Dendritic cell treated with granulocyte-macrophage colony-stimulating factor and Interleukin-4, amounts not matched to agents 40 ng/mL and 50 ng/mL, for 4 days (primary cell): ENCODE results near the gene IGFL4.

Experiments used
- H3K27ac Mint-ChIP-seq: one replicate; pipeline ENCODE4 v1.8.0; 2022; ENCODE audit warnings: mild to moderate bottlenecking, mixed read lengths
- H3K27me3 Mint-ChIP-seq: one replicate; pipeline ENCODE4 v1.8.0; 2022; ENCODE audit warnings: mild to moderate bottlenecking, mixed read lengths
- H3K36me3 Mint-ChIP-seq: one replicate; pipeline ENCODE4 v1.8.0; 2022; ENCODE audit warnings: low read depth, mixed read lengths
- H3K4me1 Mint-ChIP-seq: one replicate; pipeline ENCODE4 v1.8.0; 2022; ENCODE audit warnings: low read depth, mixed read lengths
- H3K4me3 Mint-ChIP-seq: one replicate; pipeline ENCODE4 v1.8.0; 2022; ENCODE audit warnings: mild to moderate bottlenecking, moderate library complexity, mixed read lengths
- H3K9me3 Mint-ChIP-seq: one replicate; pipeline ENCODE4 v1.8.0; 2022; ENCODE audit warnings: mixed read lengths
- intact Hi-C: fragments of 100-400 bp; cut with micrococcal nuclease; formaldehyde crosslinking; loops from one replicate; pipeline ENCODE4 v1.15.0; 2022

The IGFL4 gene

DNA sequence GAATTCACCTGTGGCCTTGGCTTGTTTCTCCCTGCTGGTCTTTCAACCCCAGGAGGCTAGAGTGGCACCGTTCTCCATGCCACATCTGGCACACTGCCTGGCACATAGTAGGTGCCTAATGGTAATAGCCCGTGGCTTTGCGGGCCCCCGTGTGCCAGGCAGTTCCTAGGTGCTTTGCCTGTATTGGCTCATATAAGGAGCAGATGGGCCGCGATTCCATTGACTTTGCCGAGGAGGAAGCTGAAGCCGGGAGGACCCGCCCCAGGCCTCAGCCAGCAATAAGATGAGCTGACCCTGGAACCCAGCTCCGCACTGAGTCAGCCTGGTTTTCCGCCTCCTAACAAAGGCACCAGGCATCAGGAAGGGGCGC lies 18.8 kb downstream of the IGFL4 start:
- H3K4me3 Mint-ChIP-seq: no peak overlapping the region
- peaks cover 28% of the 10 kb centered on the region for H3K4me1 Mint-ChIP-seq
- peaks cover 17% of the 10 kb centered on the region for H3K36me3 Mint-ChIP-seq
- intact Hi-C loops: no loop called here
- H3K27ac Mint-ChIP-seq: no peak overlapping the region
- H3K27me3 Mint-ChIP-seq: peaks cover 52% of the 10 kb centered on the region
- no peaks in the 10 kb centered on the region for H3K9me3 Mint-ChIP-seq

DNA sequence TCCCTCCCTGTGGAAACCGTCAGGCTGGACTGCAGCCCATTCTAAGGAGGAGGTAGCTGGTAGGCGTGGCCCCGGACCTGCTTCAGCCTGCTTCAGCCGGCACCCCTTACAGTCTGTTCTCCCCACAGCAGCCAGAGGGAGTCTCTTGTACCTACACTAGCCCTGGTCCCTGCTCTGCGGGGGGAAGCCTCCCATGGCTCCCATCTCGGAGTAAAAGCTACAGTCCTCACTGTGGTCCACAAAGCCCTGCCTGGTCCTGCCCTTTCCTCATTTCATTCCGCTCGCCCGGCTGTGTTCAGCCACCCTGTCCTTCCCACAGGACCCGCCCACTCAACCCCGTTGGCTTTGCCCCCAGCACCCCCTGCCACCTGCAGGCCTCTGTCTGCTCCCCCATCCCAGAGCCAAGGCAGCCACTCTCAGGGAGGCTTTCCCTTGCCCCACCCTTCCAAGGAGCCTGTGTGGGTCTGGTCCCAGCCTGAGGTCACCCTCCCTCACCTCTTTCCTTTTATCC lies 19.2 kb downstream of the IGFL4 start:
- intact Hi-C loops: no loop called here
- Mint-ChIP-seq H3K4me1 (peaks cover 29% of the 10 kb centered on the region), H3K36me3 (peaks cover 18% of the 10 kb centered on the region), H3K27ac (no peak overlapping the region), H3K9me3 (no peaks in the 10 kb centered on the region), H3K27me3 (peaks cover 50% of the 10 kb centered on the region), H3K4me3 (no peak overlapping the region)

DNA sequence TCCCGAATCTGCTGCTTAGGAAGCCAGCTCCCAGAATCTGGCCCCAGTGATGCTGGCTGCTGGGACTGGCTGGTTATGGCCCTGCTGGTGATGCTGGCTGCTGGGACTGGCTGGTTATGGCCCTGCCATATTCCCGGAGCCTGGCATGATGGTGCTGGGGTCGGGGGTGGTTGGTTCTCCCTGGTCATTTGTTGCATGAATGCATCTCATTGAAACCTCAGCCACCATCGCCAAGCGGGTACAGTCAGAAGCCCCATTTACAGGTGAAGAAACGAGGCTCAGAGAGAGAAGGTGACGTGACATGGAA lies 20.0 kb downstream of the IGFL4 start:
- no peaks in the 10 kb centered on the region for H3K9me3 Mint-ChIP-seq

DNA sequence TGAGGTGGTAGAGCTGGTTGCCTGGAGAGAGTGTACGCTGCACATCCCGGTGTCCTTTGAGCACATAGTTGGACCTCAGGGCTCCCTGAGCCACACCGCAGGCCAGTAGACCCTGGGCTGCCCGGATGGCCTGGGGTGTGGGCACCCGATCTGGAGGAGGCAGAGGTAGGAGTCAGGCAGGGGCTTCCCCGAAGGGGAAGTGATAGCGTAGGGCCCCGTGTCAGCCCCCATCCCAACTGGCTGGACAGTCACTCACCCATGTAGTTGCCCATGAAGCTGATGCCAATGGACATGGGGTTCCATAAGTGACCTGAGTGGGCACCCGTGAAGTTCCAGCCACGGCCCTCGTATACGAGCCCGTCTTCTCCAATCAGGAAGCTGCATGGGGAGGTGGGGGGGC lies 21.5 kb downstream of the IGFL4 start:
- Mint-ChIP-seq H3K27ac (no peak overlapping the region), H3K4me3 (no peak overlapping the region), H3K4me1 (peaks cover 37% of the 10 kb centered on the region), H3K36me3 (peaks cover 23% of the 10 kb centered on the region), H3K9me3 (no peaks in the 10 kb centered on the region), H3K27me3 (peaks cover 64% of the 10 kb centered on the region)
- intact Hi-C loops: no loop called here

More for the DNA sequence above, 20.0 kb downstream of the IGFL4 start:
- Mint-ChIP-seq H3K4me1 (peaks cover 29% of the 10 kb centered on the region), H3K36me3 (peaks cover 23% of the 10 kb centered on the region), H3K4me3 (no peak overlapping the region), H3K27ac (no peak overlapping the region), H3K27me3 (peaks cover 55% of the 10 kb centered on the region)
- intact Hi-C loops: no loop called here

DNA sequence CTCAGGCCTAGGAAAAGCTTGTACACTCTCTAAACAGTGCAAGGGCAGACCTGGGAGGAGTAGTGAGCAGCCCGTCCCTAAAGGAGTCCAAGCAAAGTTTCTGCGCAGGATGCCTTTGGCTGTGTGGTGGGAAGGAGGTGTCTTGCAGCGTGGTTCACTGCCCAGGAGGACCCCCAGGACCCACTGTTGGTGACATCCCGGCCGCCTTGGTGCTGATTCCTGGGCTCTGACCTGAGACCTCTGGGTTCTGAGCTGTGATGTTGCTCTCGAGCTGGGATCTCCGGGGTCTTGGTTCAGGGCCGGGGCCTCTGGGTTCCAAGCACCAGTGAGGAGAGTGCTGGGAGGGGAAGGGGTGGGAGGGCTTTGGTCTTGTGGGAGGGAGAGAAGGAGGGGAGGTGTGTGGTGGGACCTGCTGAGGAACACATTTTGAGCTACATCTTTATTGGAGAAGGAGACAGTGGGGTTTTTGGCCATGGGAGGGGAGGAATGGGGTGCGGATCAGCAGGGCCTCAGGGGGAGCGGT lies 22.0 kb downstream of the IGFL4 start:
- no peaks in the 10 kb centered on the region for H3K9me3 Mint-ChIP-seq
- no peak overlapping the region for H3K27ac Mint-ChIP-seq
- H3K36me3 Mint-ChIP-seq: peaks cover 23% of the 10 kb centered on the region
- peaks cover 62% of the 10 kb centered on the region for H3K27me3 Mint-ChIP-seq
- intact Hi-C loops: no loop called here
- no peak overlapping the region for H3K4me3 Mint-ChIP-seq
- H3K4me1 Mint-ChIP-seq: peaks cover 39% of the 10 kb centered on the region

DNA sequence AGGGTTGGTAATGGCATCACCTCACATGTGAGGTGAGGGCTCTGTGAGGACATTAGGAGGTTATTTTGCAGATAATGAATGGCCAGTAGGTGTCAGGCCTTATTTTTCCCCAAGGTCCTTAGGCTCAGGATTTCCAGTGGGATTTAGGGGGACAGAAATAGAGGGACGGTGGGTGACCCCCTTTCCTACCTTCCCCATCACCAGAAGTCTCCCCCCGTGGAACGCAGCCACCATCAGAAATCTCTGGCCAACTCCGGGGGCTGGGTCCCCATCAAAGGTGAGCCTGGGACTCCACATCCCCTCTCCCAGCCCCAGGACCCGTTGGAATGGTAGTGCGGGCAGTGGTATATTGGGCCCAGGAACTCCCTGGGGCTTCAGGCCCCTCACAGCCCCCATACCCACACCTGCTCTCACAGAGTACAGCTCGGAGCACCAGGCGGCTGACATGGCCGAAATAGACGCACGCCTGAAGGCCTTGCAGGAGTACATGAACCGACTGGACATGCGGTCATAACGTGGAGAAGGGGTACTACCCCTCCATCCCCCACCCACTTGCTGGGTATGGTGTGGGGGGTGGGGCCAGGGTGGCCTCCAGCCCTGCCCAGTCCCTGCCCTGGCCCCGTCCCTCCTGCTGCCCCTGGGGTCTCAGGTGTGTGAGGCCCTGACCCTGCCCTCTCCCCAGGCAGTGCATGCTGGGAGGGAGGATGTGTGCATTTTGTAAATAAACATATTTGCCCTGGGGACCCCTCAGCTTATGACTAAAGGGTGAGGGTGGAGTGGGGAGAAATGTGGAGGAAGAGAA lies 22.7 kb downstream of the IGFL4 start:
- Mint-ChIP-seq H3K4me3 (no peak overlapping the region), H3K36me3 (peaks cover 23% of the 10 kb centered on the region), H3K4me1 (peaks cover 35% of the 10 kb centered on the region), H3K9me3 (no peaks in the 10 kb centered on the region), H3K27ac (no peak overlapping the region), H3K27me3 (peaks cover 60% of the 10 kb centered on the region)
- intact Hi-C loops: no loop called here

DNA sequence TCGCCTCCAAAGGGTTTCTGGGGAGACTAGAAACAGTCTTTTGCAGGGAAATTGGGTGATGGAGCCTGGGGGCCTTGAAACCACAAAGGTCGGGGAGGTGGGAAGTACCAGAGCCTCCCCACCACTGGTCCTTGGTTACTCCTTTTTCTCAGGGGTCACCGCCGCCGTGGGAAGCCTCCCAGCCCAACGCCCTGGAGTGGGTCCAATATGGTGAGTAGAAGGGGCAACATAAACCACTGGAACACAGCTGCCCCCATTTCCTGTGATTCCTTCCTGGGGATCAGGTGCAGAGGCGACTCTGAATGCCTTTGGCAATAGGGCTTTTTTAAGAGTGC lies 23.7 kb downstream of the IGFL4 start:
- peaks cover 55% of the 10 kb centered on the region for H3K27me3 Mint-ChIP-seq
- intact Hi-C loops: no loop called here

DNA sequence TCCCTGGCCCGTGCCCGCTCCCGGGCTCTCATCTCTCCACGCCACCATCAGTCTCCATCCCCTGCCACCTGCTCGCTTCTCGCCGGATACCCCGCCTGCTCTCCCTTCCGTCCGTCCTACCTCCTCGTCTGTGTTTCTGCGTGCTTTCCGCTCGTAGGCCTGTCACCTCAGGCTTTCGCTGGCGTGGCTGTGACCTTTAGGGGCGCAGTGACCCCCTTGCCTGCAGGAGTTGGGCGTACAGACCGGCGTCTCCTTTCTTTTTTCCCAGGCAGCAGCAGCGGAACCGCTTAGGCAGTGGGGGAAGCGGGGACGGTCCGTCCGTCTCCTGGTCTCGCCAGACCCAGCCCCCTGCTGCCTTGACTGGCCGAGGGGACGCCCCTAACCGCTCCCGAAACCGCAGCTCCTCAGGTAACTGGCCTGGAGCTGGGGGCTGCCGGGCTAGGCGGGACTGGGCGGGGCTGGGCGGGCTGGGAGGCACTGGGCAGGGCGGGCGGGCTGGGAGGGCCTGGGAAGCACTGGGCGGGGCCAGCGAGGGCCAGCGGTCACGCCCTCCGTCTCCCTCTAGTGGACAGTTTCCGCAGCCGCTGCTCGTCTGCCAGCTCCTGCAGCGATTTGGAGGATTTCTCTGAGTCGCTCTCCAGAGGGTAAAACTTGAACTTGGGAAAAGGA lies 24.2 kb downstream of the IGFL4 start:
- Mint-ChIP-seq H3K4me3 (peak overlapping the region; percentile 98), H3K27ac (peak overlapping the region; percentile 60), H3K9me3 (no peaks in the 10 kb centered on the region), H3K36me3 (peaks cover 26% of the 10 kb centered on the region), H3K4me1 (peaks cover 28% of the 10 kb centered on the region), H3K27me3 (peaks cover 50% of the 10 kb centered on the region)
- intact Hi-C loops: no loop called here

More for the DNA sequence above, 23.7 kb downstream of the IGFL4 start:
- peaks cover 23% of the 10 kb centered on the region for H3K36me3 Mint-ChIP-seq
- H3K9me3 Mint-ChIP-seq: no peaks in the 10 kb centered on the region
- peaks cover 28% of the 10 kb centered on the region for H3K4me1 Mint-ChIP-seq
- H3K27ac Mint-ChIP-seq: no peak overlapping the region
- H3K4me3 Mint-ChIP-seq: no peak overlapping the region

DNA sequence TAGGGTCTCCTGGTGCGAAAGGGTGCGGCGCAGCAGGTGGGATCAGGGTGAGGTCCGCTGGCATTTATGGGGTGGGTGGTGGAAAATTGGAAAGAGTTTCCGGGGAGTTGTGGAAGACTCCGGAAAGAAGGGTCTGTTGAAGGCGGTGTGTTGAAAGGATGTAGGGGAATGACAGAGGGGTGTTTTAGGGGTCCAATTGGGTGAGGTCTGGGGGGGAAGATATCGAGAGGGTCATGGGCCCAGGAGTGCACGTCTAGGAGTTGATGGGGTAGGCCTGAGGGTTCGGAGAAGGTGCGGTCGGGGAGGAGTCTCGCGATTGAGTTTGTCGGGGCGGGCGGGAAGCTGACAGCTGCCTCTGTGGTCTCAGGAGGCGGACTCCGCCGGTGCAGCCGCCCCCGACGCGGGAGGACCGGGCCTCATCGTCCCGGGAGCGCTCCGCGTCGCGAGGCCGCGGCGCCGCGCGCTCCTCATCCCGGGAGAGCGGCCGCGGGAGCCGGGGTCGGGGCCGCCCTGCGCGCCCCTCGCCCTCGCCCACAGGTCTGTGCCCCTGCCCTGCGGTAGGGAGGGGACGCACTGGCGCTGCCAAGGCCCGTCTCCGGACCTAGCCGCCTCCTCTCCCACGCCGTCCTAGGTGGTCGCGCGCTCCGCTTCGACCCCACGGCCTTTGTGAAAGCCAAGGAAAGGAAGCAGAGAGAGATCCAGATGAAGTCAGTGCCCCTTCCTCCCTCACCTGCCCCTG lies 24.9 kb downstream of the IGFL4 start:
- Mint-ChIP-seq H3K27ac (peak overlapping the region; percentile 60), H3K36me3 (peaks cover 33% of the 10 kb centered on the region), H3K4me1 (peaks cover 28% of the 10 kb centered on the region), H3K9me3 (no peaks in the 10 kb centered on the region), H3K27me3 (peaks cover 43% of the 10 kb centered on the region), H3K4me3 (peak overlapping the region; percentile 98)
- intact Hi-C loops: no loop called here

DNA sequence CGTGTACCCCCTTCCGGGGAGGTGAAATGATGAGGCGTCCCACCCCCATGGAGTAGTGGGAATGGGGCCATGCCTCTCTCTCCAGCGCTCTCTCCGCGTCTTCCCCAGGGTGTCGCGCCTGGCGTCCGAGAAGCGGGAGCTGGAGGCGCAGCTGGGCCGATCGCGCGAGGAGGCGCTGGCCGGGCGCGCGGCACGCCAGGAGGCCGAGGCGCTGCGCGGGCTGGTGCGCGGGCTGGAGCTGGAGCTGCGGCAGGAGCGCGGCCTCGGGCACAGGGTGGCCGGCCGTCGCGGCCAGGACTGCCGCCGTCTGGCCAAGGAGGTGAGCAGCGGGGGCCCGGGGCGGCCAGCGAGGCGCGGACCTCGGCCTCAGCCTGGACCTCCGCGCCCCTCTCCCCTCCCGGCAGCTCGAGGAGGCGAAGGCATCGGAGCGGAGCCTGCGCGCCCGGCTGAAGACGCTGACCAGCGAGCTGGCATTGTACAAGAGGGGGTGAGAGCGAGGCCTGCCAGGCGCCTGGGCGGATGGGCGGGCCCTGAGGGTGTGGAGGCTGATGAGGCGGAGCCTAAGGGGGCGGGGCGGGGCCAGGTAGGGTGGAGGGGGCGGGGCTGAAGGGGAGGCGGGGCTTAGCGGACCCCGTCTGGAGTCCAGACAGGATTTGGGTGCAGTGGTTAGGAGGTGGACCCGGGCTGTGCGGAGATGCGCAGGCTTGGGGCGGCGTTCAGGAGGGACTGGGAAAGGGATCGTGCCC lies 25.7 kb downstream of the IGFL4 start:
- intact Hi-C loops: no loop called here
- peaks cover 28% of the 10 kb centered on the region for H3K4me1 Mint-ChIP-seq
- H3K9me3 Mint-ChIP-seq: no peaks in the 10 kb centered on the region
- peak overlapping the region; percentile 65 for H3K4me3 Mint-ChIP-seq
- no peak overlapping the region for H3K27ac Mint-ChIP-seq
- peaks cover 41% of the 10 kb centered on the region for H3K36me3 Mint-ChIP-seq
- H3K27me3 Mint-ChIP-seq: peaks cover 37% of the 10 kb centered on the region

DNA sequence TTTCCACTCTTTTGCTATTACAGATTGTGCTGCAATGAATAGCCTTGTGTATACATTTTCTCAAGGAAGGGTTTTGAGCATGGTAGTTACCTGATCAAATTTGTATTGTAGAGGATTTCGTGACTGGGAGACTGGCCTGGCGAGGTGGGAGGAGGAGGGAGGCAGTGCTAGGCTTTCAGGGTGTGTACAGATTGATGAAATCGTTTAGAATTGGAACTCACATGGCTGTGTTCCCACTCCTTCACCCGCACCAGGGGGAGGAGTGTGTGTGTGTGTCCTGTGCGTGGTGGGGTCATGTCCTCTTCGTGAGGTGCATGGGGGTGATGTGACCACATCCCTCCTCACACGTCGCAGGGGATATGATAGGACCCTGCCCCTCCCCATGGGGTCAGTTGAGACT lies 26.3 kb downstream of the IGFL4 start:
- H3K4me1 Mint-ChIP-seq: peaks cover 31% of the 10 kb centered on the region
- H3K27me3 Mint-ChIP-seq: peaks cover 35% of the 10 kb centered on the region
- H3K4me3 Mint-ChIP-seq: peak overlapping the region; percentile 63
- H3K36me3 Mint-ChIP-seq: peaks cover 46% of the 10 kb centered on the region
- no peak overlapping the region for H3K27ac Mint-ChIP-seq
- H3K9me3 Mint-ChIP-seq: no peaks in the 10 kb centered on the region
- intact Hi-C loops: no loop called here

DNA sequence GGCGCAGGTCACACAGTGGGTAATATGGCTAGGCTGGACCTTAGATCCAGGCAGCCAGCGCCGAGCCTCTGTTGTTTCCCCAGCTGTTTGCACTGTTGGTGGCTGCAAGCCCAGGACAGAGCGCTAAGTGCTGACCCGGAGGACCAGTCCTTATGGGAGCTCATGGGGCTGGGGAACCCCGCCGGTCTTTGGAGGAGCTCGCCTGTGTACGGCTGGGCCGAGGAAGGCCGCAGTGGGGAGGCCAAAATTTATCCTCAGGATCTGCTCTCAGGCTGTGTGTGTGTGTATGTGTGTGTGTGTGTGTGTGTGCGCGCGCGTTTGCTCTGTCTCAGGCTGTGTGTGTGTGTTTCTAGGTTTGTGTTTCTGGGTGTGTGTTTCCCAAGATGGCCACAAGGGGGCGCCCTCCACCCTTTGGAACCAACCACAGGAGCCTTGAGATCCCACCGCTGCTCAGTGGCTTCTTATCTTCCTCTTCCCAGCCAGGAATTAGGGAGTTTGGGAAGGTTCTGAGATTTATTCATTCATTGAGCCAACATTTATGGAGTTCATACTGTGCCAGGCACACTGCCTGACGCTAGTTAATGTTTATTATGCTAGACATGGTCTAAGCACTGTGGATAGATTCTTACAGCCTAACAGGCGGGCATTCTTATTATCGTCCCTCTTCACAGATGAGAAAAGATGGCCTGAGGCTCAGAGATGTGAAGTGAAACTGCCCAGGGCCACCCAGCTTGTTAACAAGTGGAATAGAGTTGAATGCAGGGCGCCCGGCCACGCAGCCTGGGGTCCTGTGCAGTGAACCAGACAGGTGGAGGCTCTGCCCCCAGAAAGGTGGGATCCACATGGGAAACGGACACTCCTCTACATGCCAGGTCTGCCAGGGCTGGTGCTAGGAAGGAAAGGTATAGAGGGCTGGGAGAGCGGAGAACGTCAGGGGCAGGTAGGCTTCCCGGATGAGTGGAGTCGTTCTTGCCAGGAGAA lies 31.0 kb downstream of the IGFL4 start:
- Mint-ChIP-seq H3K4me3 (no peak overlapping the region), H3K9me3 (no peaks in the 10 kb centered on the region), H3K4me1 (peaks cover 12% of the 10 kb centered on the region), H3K27me3 (peaks cover 17% of the 10 kb centered on the region), H3K36me3 (peaks cover 57% of the 10 kb centered on the region), H3K27ac (no peak overlapping the region)
- intact Hi-C loops: no loop called here

DNA sequence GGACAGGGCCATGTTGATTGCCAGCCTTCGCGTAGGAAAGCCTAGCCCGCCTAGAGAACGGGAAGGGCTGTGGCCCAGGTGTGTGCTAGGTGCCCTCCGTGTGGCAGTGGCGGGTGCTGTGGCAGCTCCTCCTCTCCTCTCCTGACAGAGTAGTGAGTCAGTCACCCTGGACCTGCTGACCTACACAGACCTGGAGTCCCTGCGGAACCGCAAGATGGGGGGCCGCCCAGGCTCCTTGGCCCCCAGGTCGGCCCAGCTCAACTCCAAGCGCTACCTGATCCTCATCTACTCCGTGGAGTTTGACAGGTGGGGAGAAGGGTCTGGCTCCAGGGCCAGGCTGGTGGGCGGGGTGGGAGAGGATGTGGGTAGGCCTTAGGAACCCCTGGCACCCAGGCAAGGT lies 34.4 kb downstream of the IGFL4 start:
- Mint-ChIP-seq H3K27me3 (peaks cover under 1% of the 10 kb centered on the region), H3K36me3 (peaks cover 70% of the 10 kb centered on the region), H3K4me1 (peaks cover 5% of the 10 kb centered on the region), H3K4me3 (no peak overlapping the region), H3K27ac (no peak overlapping the region), H3K9me3 (no peaks in the 10 kb centered on the region)
- intact Hi-C loops: no loop called here
